Heart right ventricle (tissue), 16 donors: ENCODE data around the gene MEF2B. TPM values are rescaled to one million over a fixed set of nuclear protein-coding genes. Genes with fewer than 3 reads are reported as not detected.
"Not testable (repeated sequence)": the region's sequence is repeated elsewhere in the genome, so short reads cannot be mapped to it uniquely, and the experiment has no call there.

Experiments
- ATAC-seq, 8 donors: fragments of 200-7000 bp; cut with Tn5 transposase; one replicate each; pipeline ENCODE4 v1.9.1; 2020; ENCODE audit warnings: mild to moderate bottlenecking in 8 of 8, moderate library complexity in 8 of 8, moderate number of reproducible peaks in 1 of 8
- DNase-seq, 2 donors: peaks; one replicate each; pipeline ENCODE4 v3.0.0-alpha.2; 2020
- H3K27ac ChIP-seq, 10 donors: fragments of 200-600 bp; sonication (generic) in 2 of 10; one replicate each; pipeline versions ENCODE4 v1.5.0 to v1.8.0; 2020 to 2022; ENCODE audit warnings: mild to moderate bottlenecking in 3 of 10
- H3K27me3 ChIP-seq, 7 donors: fragments of 200-600 bp; one replicate each; pipeline ENCODE4 v1.8.0; 2021 to 2022; ENCODE audit warnings: mild to moderate bottlenecking in 2 of 7
- H3K36me3 ChIP-seq, 9 donors: fragments of 200-600 bp; sonication (generic) in 1 of 9; one replicate each; pipeline versions ENCODE4 v1.5.0 to v1.8.0; 2020 to 2022; ENCODE audit warnings: mild to moderate bottlenecking in 2 of 9
- H3K4me1 ChIP-seq, 9 donors: fragments of 200-600 bp; sonication (generic) in 1 of 9; one replicate each; pipeline versions ENCODE4 v1.5.0 to v1.8.0; 2020 to 2022; ENCODE audit warnings: mild to moderate bottlenecking in 4 of 9
- H3K4me3 ChIP-seq, 10 donors: fragments of 200-600 bp; sonication (generic) in 2 of 10; one replicate each; pipeline versions ENCODE4 v1.5.0 to v1.8.0; 2020 to 2022; ENCODE audit warnings: mild to moderate bottlenecking in 7 of 10, moderate library complexity in 2 of 10
- H3K9me3 ChIP-seq, 11 donors: fragments of 200-600 bp in 10 of 11; sonication (generic) in 2 of 11; one replicate each; pipeline versions ENCODE4 v1.5.0 to v1.8.0; 2013 to 2022; ENCODE audit warnings: mild to moderate bottlenecking in 2 of 11, control low read depth in 1 of 11, moderate library complexity in 1 of 11
- WGBS, 2 donors: extraction: QIAGEN DNeasy Blood & Tissue Kit; methylation state at CpG; one replicate each; pipeline ENCODE4 v1.1.7; 2013; ENCODE audit warnings: inconsistent platforms in 1 of 2; 5-methylcytosine and 5-hydroxymethylcytosine counted together
- intact Hi-C, 10 donors: fragments of 100-400 bp; cut with DNase I; formaldehyde crosslinking; loops; one replicate each; pipeline versions ENCODE4 v1.11.1 to v1.14.2; 2022
- polyA plus RNA-seq, 2 donors: library from polyadenylated mRNA; stranded (reverse); fragments of 200-250 nt; gene quantifications; one replicate each; pipeline ENCODE4 v1.2.3, GENCODE V29; 2013
- total RNA-seq, 10 donors: library from RNA; stranded (reverse); fragmentation: NEBNext Ultra II Directional in 3 of 10; extraction: Animal tissue kit (Norgen Biotek cat#: 25700) in 3 of 10; gene quantifications; one replicate each; pipeline versions ENCODE4 v1.2.1 to v1.2.4, GENCODE V29; 2021 to 2023
- TF ChIP-seq, protein P1 (sequence below), 9 donors: fragments of 200-600 bp; sonication (generic) in 2 of 9; IDR thresholded peaks; one replicate each; pipeline versions ENCODE4 v1.5.0 to v1.8.0; 2021 to 2022; ENCODE audit warnings: antibody characterized with exemption in 9 of 9, mild to moderate bottlenecking in 5 of 9, moderate library complexity in 1 of 9
- donor health status: Arrhythmogenic right ventricular cardiomyopathy.
- donor health status: ischemic (EF 13 %, LVEDD 7.1; RV severe dilation, severe dysfunction).
- donor health status: healthy with polysubstance abuse.
- donor health status: DM: no; HTN: yes; CAD: no.
- donor health status: DM: no; HTN: no; CAD: no.
- donor health status: ischemic (EF 25% LVEDD 6.9; RV normal size, moderate dysfunction).
- donor health status: ischemic (EF 25% LVEDD 5.7; RV mildly dilated, moderate dysfunction).
- donor health status: healthy.
- donor health status: DM: yes; HTN: yes; CAD: no.
- donor health status: Ischemic cardiomyopathy.
- donor health status: ischemic (EF 35%, LVEDD 5.7; RV mildly dilated, moderate dysfunction).
- donor health status: nonischemic (EF 11% LVEDD 7.7; RV severe dilation, severe dysfunction).
- donor health status: DM: yes; HTN: yes; CAD: no.
- donor health status: PGD.
- donor health status: ischemic (EF 29% LVEDD 5.4; RV normal size, mild dysfunction).
- donor health status: nonischemic (EF 23%, LVEDD 6.1; RV moderate dilation, normal function).

The MEF2B gene
- total and polyA plus RNA-seq, 12 donors = 0.34 to 2.3 (median 0.54) TPM; not detected in 3

DNA sequence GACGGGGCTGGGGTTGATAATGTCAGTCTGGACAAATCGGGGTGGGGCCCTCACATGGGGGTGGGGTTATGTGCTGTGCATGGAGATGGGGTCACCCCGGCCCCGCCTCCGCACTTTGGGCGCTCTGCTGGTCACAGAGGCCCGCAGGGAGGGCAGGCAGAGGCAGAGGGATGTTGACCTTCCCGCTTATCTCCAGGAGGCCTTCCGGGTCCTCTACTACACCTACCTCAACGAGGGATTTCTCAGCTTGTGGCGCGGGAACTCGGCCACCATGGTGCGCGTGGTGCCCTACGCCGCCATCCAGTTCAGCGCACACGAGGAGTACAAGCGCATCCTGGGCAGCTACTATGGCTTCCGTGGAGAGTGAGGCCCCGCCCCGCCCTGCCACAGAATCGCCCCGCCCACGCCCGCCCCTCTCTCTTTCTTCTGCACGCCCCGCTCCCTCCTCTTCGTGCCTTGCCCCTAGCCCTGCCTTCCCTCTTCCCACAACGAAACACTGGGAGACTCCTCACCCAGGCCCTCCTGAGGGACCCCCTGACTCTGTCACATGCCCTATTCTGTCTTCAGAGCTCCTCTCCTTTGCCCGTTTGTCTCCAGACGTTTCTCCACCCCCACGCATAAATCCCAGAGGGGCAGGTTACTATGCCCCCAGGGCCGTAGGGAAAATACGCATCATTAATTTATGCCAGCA is 64.6 kb downstream of the MEF2B start:
- Histone ChIP-seq H3K27me3 (no peaks in the 10 kb centered on the region), H3K4me3 (peak overlapping the region in 8 of 10 donors; percentile 21 to 45 (median 42)), H3K9me3 (no peaks in the 10 kb centered on the region), H3K36me3 (peaks cover 0 to 27% (median 0%) of the 10 kb centered on the region in 9 donors), H3K27ac (peak overlapping the region in 1 of 10 donors; percentile 44), H3K4me1 (peaks cover 0 to 19% (median 0%) of the 10 kb centered on the region in 9 donors)
- ATAC-seq = peak; percentile 39 to 86 (median 71)
- intact Hi-C loops = loop anchor here in 1 of 10 donors (10.0 kb wide), 1 partner anchor 51 kb away; no protein-coding TSS in a partner anchor
- TF ChIP-seq, protein P1, sequence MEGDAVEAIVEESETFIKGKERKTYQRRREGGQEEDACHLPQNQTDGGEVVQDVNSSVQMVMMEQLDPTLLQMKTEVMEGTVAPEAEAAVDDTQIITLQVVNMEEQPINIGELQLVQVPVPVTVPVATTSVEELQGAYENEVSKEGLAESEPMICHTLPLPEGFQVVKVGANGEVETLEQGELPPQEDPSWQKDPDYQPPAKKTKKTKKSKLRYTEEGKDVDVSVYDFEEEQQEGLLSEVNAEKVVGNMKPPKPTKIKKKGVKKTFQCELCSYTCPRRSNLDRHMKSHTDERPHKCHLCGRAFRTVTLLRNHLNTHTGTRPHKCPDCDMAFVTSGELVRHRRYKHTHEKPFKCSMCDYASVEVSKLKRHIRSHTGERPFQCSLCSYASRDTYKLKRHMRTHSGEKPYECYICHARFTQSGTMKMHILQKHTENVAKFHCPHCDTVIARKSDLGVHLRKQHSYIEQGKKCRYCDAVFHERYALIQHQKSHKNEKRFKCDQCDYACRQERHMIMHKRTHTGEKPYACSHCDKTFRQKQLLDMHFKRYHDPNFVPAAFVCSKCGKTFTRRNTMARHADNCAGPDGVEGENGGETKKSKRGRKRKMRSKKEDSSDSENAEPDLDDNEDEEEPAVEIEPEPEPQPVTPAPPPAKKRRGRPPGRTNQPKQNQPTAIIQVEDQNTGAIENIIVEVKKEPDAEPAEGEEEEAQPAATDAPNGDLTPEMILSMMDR (IDR thresholded peaks at IDR 0.05) = no peak
- 18 to 37% methylated on average over 36 of the region's 36 CpGs for WGBS, 2 donors
- peak; percentile 52 to 58 for DNase-seq

DNA sequence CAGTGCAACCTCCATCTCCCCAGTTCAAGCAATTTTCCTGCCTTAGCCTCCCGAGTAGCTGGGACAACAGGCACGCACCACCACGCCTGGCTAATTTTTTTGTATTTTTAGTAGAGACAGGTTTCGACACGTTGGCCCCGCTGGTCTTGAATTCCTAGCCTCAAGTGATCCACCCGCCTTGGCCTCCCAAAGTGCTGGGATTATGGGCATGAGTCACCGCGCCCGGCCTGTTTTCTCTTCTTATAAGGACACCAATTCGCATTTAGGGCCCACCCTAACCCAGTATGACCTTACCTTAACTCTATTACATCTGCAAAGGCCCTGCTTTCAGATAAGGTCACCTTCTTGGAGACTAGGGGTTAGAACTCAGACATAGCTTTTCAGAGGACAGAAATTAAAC is 66.9 kb downstream of the MEF2B start:
- no peaks in the 10 kb centered on the region for H3K27me3 ChIP-seq
- no peaks in the 10 kb centered on the region for H3K9me3 ChIP-seq
- no peak for DNase-seq
- H3K4me1 ChIP-seq = peaks cover 0 to 5% (median 0%) of the 10 kb centered on the region in 9 donors
- no peak for ATAC-seq
- intact Hi-C loops = loop anchor here in 1 of 10 donors (10.0 kb wide), 1 partner anchor 48 kb away; no protein-coding TSS in a partner anchor
- WGBS, 2 donors = 97 to 98% methylated on average over 11 of the region's 11 CpGs
- TF ChIP-seq, protein P1 (IDR thresholded peaks at IDR 0.05) = no peak
- H3K4me3 ChIP-seq = no peak overlapping the region
- H3K27ac ChIP-seq = no peak overlapping the region
- H3K36me3 ChIP-seq = peaks cover 0 to 44% (median 0%) of the 10 kb centered on the region in 9 donors

DNA sequence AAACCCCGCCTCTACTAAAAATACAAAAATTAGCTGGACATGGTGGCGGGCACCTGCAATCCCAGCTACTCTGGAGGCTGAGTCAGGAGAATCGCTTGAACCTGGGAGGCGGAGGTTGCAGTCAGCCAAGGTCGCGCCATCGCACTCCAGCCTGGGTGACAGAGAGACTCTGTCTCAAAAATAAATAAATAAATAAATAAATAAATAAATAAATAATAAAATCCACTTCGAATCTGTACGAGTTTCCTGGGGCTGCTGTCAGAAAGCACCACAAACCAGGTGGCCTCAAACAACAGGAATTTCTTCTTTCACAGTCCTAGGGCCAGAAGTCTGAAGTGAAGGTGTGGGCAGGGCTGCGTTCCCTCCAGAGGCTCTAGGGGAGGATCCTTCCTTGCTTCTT is 67.5 kb downstream of the MEF2B start:
- H3K4me1 ChIP-seq, H3K27me3 ChIP-seq, ATAC-seq, H3K9me3 ChIP-seq, H3K4me3 ChIP-seq, H3K27ac ChIP-seq, DNase-seq: not testable (repeated sequence)
- intact Hi-C loops = loop anchor here in 1 of 10 donors (10.0 kb wide), 1 partner anchor 48 kb away; no protein-coding TSS in a partner anchor
- H3K36me3 ChIP-seq = peaks cover 0 to 44% (median 0%) of the 10 kb centered on the region in 9 donors
- WGBS, 2 donors = 97 to 98% methylated on average over 10 of the region's 10 CpGs

DNA sequence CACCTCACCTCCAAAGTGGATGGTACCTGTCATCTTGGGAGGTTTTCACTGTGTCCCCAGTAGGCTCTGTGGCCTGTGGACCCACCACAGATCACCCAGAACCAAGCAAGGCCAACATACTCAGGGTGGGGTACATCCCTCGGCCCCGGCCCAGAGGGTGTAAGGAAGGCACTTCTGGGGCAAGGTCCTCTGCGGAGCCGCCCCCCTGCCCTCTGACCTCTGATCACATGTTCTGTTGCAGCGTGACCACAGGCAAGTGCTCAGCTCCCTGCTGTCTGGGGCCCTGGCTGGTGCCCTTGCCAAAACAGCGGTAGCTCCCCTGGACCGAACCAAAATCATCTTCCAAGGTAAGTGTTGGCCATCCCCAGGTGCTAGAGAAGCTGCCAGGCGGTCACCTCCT is 68.5 kb downstream of the MEF2B start:
- DNase-seq = no peak
- ATAC-seq = no peak
- Histone ChIP-seq H3K4me1 (peaks cover 0 to 5% (median 0%) of the 10 kb centered on the region in 9 donors), H3K9me3 (no peaks in the 10 kb centered on the region), H3K4me3 (no peak overlapping the region), H3K27ac (no peak overlapping the region), H3K27me3 (no peaks in the 10 kb centered on the region), H3K36me3 (peaks cover 0 to 52% (median 0%) of the 10 kb centered on the region in 9 donors)
- intact Hi-C loops = loop anchor here in 1 of 10 donors (10.0 kb wide), 1 partner anchor 47 kb away; no protein-coding TSS in a partner anchor
- TF ChIP-seq, protein P1 (IDR thresholded peaks at IDR 0.05) = no peak
- 95 to 99% methylated on average over 8 of the region's 8 CpGs for WGBS, 2 donors
